Effector memory CD8-positive, alpha-beta T cell (primary cell): ENCODE measurements around the gene GAB2.

Experiments
- ATAC-seq: fragments of 150-1000 bp; cut with Tn5 transposase; replicated peaks from 2 replicates; pipeline ENCODE4 v1.10.0; 2021; ENCODE audit warnings: mild to moderate bottlenecking, moderate library complexity
- DNase-seq, 3 experiments: peaks; one replicate each; pipeline ENCODE4 v3.0.0; 2021
- H3K27ac Mint-ChIP-seq, 2 donors: one replicate each; pipeline ENCODE4 v1.8.0; 2022; ENCODE audit warnings: mild to moderate bottlenecking in 2 of 2, mixed read lengths in 2 of 2, moderate library complexity in 2 of 2
- H3K27me3 Mint-ChIP-seq, 2 donors: one replicate each; pipeline ENCODE4 v1.8.0; 2022; ENCODE audit warnings: mixed read lengths in 2 of 2
- H3K36me3 Mint-ChIP-seq: one replicate; pipeline ENCODE4 v1.8.0; 2022; ENCODE audit warnings: mild to moderate bottlenecking, moderate library complexity, mixed read lengths; ENCODE audit not compliant: insufficient read depth
- H3K4me1 Mint-ChIP-seq, 2 donors: one replicate each; pipeline ENCODE4 v1.8.0; 2022; ENCODE audit warnings: low read depth in 2 of 2, mixed read lengths in 2 of 2
- H3K4me3 Mint-ChIP-seq, 2 donors: one replicate each; pipeline ENCODE4 v1.8.0; 2022; ENCODE audit warnings: mild to moderate bottlenecking in 2 of 2, mixed read lengths in 2 of 2, moderate library complexity in 2 of 2
- H3K9me3 Mint-ChIP-seq, 2 donors: one replicate each; pipeline ENCODE4 v1.8.0; 2022; ENCODE audit warnings: mixed read lengths in 2 of 2

The GAB2 gene

GRCh38 chr11:78336877-78337553, 80.6 kb downstream of the GAB2 start:
- Mint-ChIP-seq H3K4me3 (no peak overlapping the region), H3K36me3 (peaks cover 2% of the 10 kb centered on the region), H3K27ac (no peak overlapping the region), H3K27me3 (peaks cover 14 to 25% of the 10 kb centered on the region in 2 donors), H3K9me3 (no peaks in the 10 kb centered on the region), H3K4me1 (peaks cover 0 to 10% of the 10 kb centered on the region in 2 donors)
- no peak for ATAC-seq
- DNase-seq, result no peak

GRCh38 chr11:78334109-78334508, 83.5 kb downstream of the GAB2 start:
- H3K4me3 Mint-ChIP-seq, result no peak overlapping the region
- peaks cover 2% of the 10 kb centered on the region for H3K36me3 Mint-ChIP-seq

GRCh38 chr11:78332872-78333271, 84.7 kb downstream of the GAB2 start:
- no peaks in the 10 kb centered on the region for H3K9me3 Mint-ChIP-seq
- no peak overlapping the region for H3K4me3 Mint-ChIP-seq
- no peaks in the 10 kb centered on the region for H3K4me1 Mint-ChIP-seq
- H3K36me3 Mint-ChIP-seq, result peaks cover 2% of the 10 kb centered on the region
- H3K27me3 Mint-ChIP-seq, result peaks cover 9 to 19% of the 10 kb centered on the region in 2 donors
- ATAC-seq (no peak), DNase-seq (no peak)
- no peak overlapping the region for H3K27ac Mint-ChIP-seq

More at GRCh38 chr11:78334109-78334508, 83.5 kb downstream of the GAB2 start:
- no peak for DNase-seq
- ATAC-seq, result no peak
- Mint-ChIP-seq H3K4me1 (no peaks in the 10 kb centered on the region), H3K27ac (no peak overlapping the region), H3K9me3 (no peaks in the 10 kb centered on the region), H3K27me3 (peaks cover 9 to 19% of the 10 kb centered on the region in 2 donors)

- ATAC-seq, result no peak
- no peaks in the 10 kb centered on the region for H3K4me1 Mint-ChIP-seq
- peaks cover 2% of the 10 kb centered on the region for H3K36me3 Mint-ChIP-seq
- no peak for DNase-seq
- H3K9me3 Mint-ChIP-seq, result no peaks in the 10 kb centered on the region
- no peak overlapping the region for H3K27ac Mint-ChIP-seq
- H3K27me3 Mint-ChIP-seq, result peaks cover 9 to 19% of the 10 kb centered on the region in 2 donors
- no peak overlapping the region for H3K4me3 Mint-ChIP-seq
These were observed 85.3 kb downstream of the GAB2 start for GRCh38 chr11:78332174-78332866.

GRCh38 chr11:78331711-78332110, 85.9 kb downstream of the GAB2 start:
- ATAC-seq (no peak), DNase-seq (no peak)
- Mint-ChIP-seq H3K4me3 (no peak overlapping the region), H3K9me3 (no peaks in the 10 kb centered on the region), H3K4me1 (no peaks in the 10 kb centered on the region), H3K27me3 (peaks cover 9 to 13% of the 10 kb centered on the region in 2 donors), H3K27ac (no peak overlapping the region), H3K36me3 (peaks cover 2% of the 10 kb centered on the region)

- ATAC-seq, result no peak
- Mint-ChIP-seq H3K9me3 (no peaks in the 10 kb centered on the region), H3K4me3 (no peak overlapping the region), H3K36me3 (peaks cover under 1% of the 10 kb centered on the region), H3K27me3 (peaks cover 4 to 5% of the 10 kb centered on the region in 2 donors), H3K27ac (no peak overlapping the region), H3K4me1 (no peaks in the 10 kb centered on the region)
- no peak for DNase-seq
These were observed 87.3 kb downstream of the GAB2 start for GRCh38 chr11:78330361-78330760.

- Mint-ChIP-seq H3K4me3 (no peak overlapping the region), H3K4me1 (no peaks in the 10 kb centered on the region), H3K27ac (no peak overlapping the region), H3K27me3 (peaks cover 0 to 4% of the 10 kb centered on the region in 2 donors), H3K9me3 (no peaks in the 10 kb centered on the region), H3K36me3 (no peaks in the 10 kb centered on the region)
- DNase-seq (no peak), ATAC-seq (no peak)
These were observed 89.7 kb downstream of the GAB2 start for GRCh38 chr11:78327945-78328344.

GRCh38 chr11:78325274-78325781, 92.3 kb downstream of the GAB2 start:
- Mint-ChIP-seq H3K27me3 (peaks cover 0 to 4% of the 10 kb centered on the region in 2 donors), H3K9me3 (no peaks in the 10 kb centered on the region), H3K27ac (no peak overlapping the region), H3K4me1 (no peaks in the 10 kb centered on the region), H3K36me3 (no peaks in the 10 kb centered on the region), H3K4me3 (no peak overlapping the region)
- DNase-seq, result no peak
- ATAC-seq, result peak; percentile 45

GRCh38 chr11:78323363-78323762, 94.3 kb downstream of the GAB2 start:
- Mint-ChIP-seq H3K4me1 (no peaks in the 10 kb centered on the region), H3K4me3 (no peak overlapping the region), H3K27me3 (peaks cover 0 to 4% of the 10 kb centered on the region in 2 donors), H3K36me3 (no peaks in the 10 kb centered on the region), H3K9me3 (no peaks in the 10 kb centered on the region), H3K27ac (no peak overlapping the region)
- DNase-seq, result no peak
- no peak for ATAC-seq

- H3K4me1 Mint-ChIP-seq, result no peaks in the 10 kb centered on the region
These were observed 98.1 kb downstream of the GAB2 start for GRCh38 chr11:78319453-78319955.

GRCh38 chr11:78318321-78319114, 99.1 kb downstream of the GAB2 start:
- Mint-ChIP-seq H3K27ac (no peak overlapping the region), H3K9me3 (no peaks in the 10 kb centered on the region), H3K27me3 (peaks cover 0 to 8% of the 10 kb centered on the region in 2 donors), H3K4me1 (no peaks in the 10 kb centered on the region), H3K36me3 (no peaks in the 10 kb centered on the region), H3K4me3 (no peak overlapping the region)
- DNase-seq, result no peak
- ATAC-seq, result no peak

More at GRCh38 chr11:78319453-78319955, 98.1 kb downstream of the GAB2 start:
- Mint-ChIP-seq H3K27me3 (peaks cover 0 to 12% of the 10 kb centered on the region in 2 donors), H3K4me3 (no peak overlapping the region), H3K36me3 (no peaks in the 10 kb centered on the region), H3K27ac (no peak overlapping the region), H3K9me3 (no peaks in the 10 kb centered on the region)
- DNase-seq (no peak), ATAC-seq (no peak)

- H3K4me1 Mint-ChIP-seq, result no peaks in the 10 kb centered on the region
- no peaks in the 10 kb centered on the region for H3K36me3 Mint-ChIP-seq
- no peak overlapping the region for H3K4me3 Mint-ChIP-seq
- ATAC-seq, result no peak
- no peak overlapping the region for H3K27ac Mint-ChIP-seq
- H3K27me3 Mint-ChIP-seq, result peaks cover 0 to 8% of the 10 kb centered on the region in 2 donors
- DNase-seq, result no peak
- no peaks in the 10 kb centered on the region for H3K9me3 Mint-ChIP-seq
These were observed 101.9 kb downstream of the GAB2 start for GRCh38 chr11:78315724-78316123.

- peaks cover 0 to 8% of the 10 kb centered on the region in 2 donors for H3K27me3 Mint-ChIP-seq
- no peaks in the 10 kb centered on the region for H3K9me3 Mint-ChIP-seq
- H3K36me3 Mint-ChIP-seq, result no peaks in the 10 kb centered on the region
- no peaks in the 10 kb centered on the region for H3K4me1 Mint-ChIP-seq
- no peak overlapping the region for H3K27ac Mint-ChIP-seq
- ATAC-seq, result no peak
- H3K4me3 Mint-ChIP-seq, result no peak overlapping the region
- no peak for DNase-seq
These were observed 102.9 kb downstream of the GAB2 start for GRCh38 chr11:78314762-78315161.
